HFFc6 (cell line): Measurements from ENCODE around the gene PAIP2. TPM values are rescaled to one million over a fixed set of nuclear protein-coding genes. Genes with fewer than 3 reads are reported as not detected.
A peak's percentile ranks its signal among the peaks of the same experiment; 100 is the strongest.

Experiments
- DNase-seq: peaks from one replicate; pipeline ENCODE4 v3.0.0-alpha.2; 2018
- H3K27ac Mint-ChIP-seq: 2 replicates; pipeline ENCODE4 v1.8.0; 2020; ENCODE audit warnings: mild to moderate bottlenecking, mixed read lengths
- H3K27me3 Mint-ChIP-seq: 2 replicates; pipeline ENCODE4 v1.8.0; 2021; ENCODE audit warnings: mild to moderate bottlenecking, moderate library complexity, mixed read lengths; ENCODE audit not compliant: insufficient read depth
- H3K36me3 Mint-ChIP-seq: 2 replicates; pipeline ENCODE4 v1.8.0; 2021; ENCODE audit warnings: low read depth, mixed read lengths
- H3K4me1 Mint-ChIP-seq: 2 replicates; pipeline ENCODE4 v1.8.0; 2020; ENCODE audit warnings: low read depth, mixed read lengths
- H3K4me3 Mint-ChIP-seq: 2 replicates; pipeline ENCODE4 v1.8.0; 2020; ENCODE audit warnings: mild to moderate bottlenecking, moderate library complexity, mixed read lengths
- H3K9me3 Mint-ChIP-seq: 2 replicates; pipeline ENCODE4 v1.8.0; 2020; ENCODE audit warnings: mild to moderate bottlenecking, mixed read lengths
- total RNA-seq, 6 experiments: library from RNA; stranded (reverse); fragmentation: NEBNext Ultra II Directional; extraction: Animal tissue kit (Norgen Biotek cat#: 25700); gene quantifications; 2 replicates in 1 of 6; 3 replicates in 5 of 6; pipeline ENCODE4 v1.2.3, GENCODE V29; 2021
- TF ChIP-seq, protein P1 (sequence below): fragments of 200-600 bp; sonication (generic); IDR thresholded peaks from 2 replicates; pipeline ENCODE4 v1.5.0; 2021; ENCODE audit warnings: antibody characterized with exemption, mild to moderate bottlenecking

The PAIP2 gene
- total RNA-seq, 6 experiments from 2014 or later, result 55.1 to 64.8 (median 59.8) TPM

- H3K27ac Mint-ChIP-seq, result peak overlapping the region; percentile 100
- H3K27me3 Mint-ChIP-seq, result peaks cover 1% of the 10 kb centered on the region
- DNase-seq, result no peak
- no peaks in the 10 kb centered on the region for H3K9me3 Mint-ChIP-seq
- peaks cover 25% of the 10 kb centered on the region for H3K4me1 Mint-ChIP-seq
- H3K36me3 Mint-ChIP-seq, result no peaks in the 10 kb centered on the region
- TF ChIP-seq, protein P1, sequence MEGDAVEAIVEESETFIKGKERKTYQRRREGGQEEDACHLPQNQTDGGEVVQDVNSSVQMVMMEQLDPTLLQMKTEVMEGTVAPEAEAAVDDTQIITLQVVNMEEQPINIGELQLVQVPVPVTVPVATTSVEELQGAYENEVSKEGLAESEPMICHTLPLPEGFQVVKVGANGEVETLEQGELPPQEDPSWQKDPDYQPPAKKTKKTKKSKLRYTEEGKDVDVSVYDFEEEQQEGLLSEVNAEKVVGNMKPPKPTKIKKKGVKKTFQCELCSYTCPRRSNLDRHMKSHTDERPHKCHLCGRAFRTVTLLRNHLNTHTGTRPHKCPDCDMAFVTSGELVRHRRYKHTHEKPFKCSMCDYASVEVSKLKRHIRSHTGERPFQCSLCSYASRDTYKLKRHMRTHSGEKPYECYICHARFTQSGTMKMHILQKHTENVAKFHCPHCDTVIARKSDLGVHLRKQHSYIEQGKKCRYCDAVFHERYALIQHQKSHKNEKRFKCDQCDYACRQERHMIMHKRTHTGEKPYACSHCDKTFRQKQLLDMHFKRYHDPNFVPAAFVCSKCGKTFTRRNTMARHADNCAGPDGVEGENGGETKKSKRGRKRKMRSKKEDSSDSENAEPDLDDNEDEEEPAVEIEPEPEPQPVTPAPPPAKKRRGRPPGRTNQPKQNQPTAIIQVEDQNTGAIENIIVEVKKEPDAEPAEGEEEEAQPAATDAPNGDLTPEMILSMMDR, result peak; percentile 69
- peak overlapping the region; percentile 96 for H3K4me3 Mint-ChIP-seq
Observed at GRCh38 chr5:139402561-139403158, 61.0 kb downstream of the PAIP2 start.

- H3K36me3 Mint-ChIP-seq, result no peaks in the 10 kb centered on the region
- H3K9me3 Mint-ChIP-seq, result no peaks in the 10 kb centered on the region
- DNase-seq, result no peak
- H3K27me3 Mint-ChIP-seq, result peaks cover 1% of the 10 kb centered on the region
- H3K4me3 Mint-ChIP-seq, result peak overlapping the region; percentile 96
- H3K4me1 Mint-ChIP-seq, result peaks cover 20% of the 10 kb centered on the region
- peak overlapping the region; percentile 100 for H3K27ac Mint-ChIP-seq
- TF ChIP-seq, protein P1, result no peak
Observed at GRCh38 chr5:139403418-139403786, 61.7 kb downstream of the PAIP2 start.

GRCh38 chr5:139403787-139404483 lies 62.3 kb downstream of the PAIP2 start, which contains the start of gene SPATA24:
Gene SPATA24 (minus strand): TSS chr5:139404089. CDS start chr5:139404060, 29 bp downstream.
- no peaks in the 10 kb centered on the region for H3K9me3 Mint-ChIP-seq
- H3K36me3 Mint-ChIP-seq, result no peaks in the 10 kb centered on the region
- peak within 1 kb of the TSS; percentile 96 for H3K4me3 Mint-ChIP-seq
- peak within 1 kb of the TSS; percentile 100 for H3K27ac Mint-ChIP-seq
- TF ChIP-seq, protein P1, result no peak
- peak; percentile 94 for DNase-seq
- H3K4me1 Mint-ChIP-seq, result peaks cover 20% of the 10 kb centered on the region
- peaks cover 1% of the 10 kb centered on the region for H3K27me3 Mint-ChIP-seq

DNA sequence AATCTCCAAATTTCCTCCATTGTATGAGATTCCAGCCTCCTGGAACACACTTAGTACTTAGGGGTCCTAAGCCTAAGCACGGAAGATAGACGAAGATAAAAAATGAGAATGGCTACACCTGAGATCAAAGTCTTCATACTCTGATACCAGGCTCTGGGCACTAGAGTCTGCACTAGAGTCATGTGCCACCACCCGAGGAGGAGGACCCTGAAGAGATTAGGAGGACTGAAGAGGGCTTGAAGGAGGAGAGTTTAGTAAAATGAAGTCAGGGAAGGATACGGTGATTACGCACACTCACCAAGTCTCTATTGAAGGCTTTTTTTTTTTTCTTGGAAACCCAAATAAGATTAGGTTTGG lies 62.8 kb downstream of the PAIP2 start:
- Mint-ChIP-seq H3K4me3 (peak overlapping the region; percentile 96), H3K27ac (peak overlapping the region; percentile 100), H3K36me3 (no peaks in the 10 kb centered on the region), H3K4me1 (peaks cover 20% of the 10 kb centered on the region), H3K27me3 (peaks cover 1% of the 10 kb centered on the region), H3K9me3 (no peaks in the 10 kb centered on the region)
- TF ChIP-seq, protein P1, result no peak
- no peak for DNase-seq

DNA sequence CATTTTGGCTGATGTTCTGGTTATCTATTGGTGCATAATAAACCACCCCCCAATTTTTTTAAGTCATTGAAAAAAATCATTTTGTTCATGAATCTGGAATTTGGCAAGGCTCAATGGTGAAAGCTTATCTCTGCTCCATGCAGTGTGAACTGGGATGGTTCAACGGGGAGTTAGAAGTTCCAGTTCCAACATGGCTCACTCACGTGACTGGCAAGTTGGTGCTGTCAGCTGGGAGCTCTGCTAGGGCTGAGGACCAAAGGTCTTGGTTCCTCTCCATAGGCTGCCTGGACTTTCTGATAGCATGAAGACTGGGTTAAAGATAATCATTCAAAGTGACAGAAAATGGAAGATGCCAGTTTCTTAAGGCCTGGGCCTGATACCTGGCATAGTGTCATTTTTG lies 65.3 kb downstream of the PAIP2 start:
- TF ChIP-seq, protein P1, result no peak
- DNase-seq, result no peak
- Mint-ChIP-seq H3K9me3 (no peaks in the 10 kb centered on the region), H3K36me3 (no peaks in the 10 kb centered on the region), H3K4me3 (no peak overlapping the region), H3K4me1 (peaks cover 44% of the 10 kb centered on the region), H3K27me3 (peaks cover 1% of the 10 kb centered on the region), H3K27ac (no peak overlapping the region)
